NCI-H187 treated with DMSO at 0.1 percent for 48 hours (cell line): ENCODE data around the gene CCNDBP1.
"Not testable (repeated sequence)": the region's sequence is repeated elsewhere in the genome, so short reads cannot be mapped to it uniquely, and the experiment has no call there.

ENCODE experiments used
- DNase-seq: peaks from one replicate; lab custom pipeline; 2025; lab: John Stamatoyannopoulos, UW

CCNDBP1 gene

GRCh38 chr15:43194795-43195194 is 9.6 kb downstream of the CCNDBP1 start:
- no peak for DNase-seq

- DNase-seq = no peak
Measured at GRCh38 chr15:43196760-43197548, 11.8 kb downstream of the CCNDBP1 start.

- DNase-seq = not testable (repeated sequence)
Measured at GRCh38 chr15:43197773-43198172, 12.6 kb downstream of the CCNDBP1 start.

GRCh38 chr15:43198556-43198955 is 13.4 kb downstream of the CCNDBP1 start:
- not testable (repeated sequence) for DNase-seq

GRCh38 chr15:43198992-43199391 is 13.8 kb downstream of the CCNDBP1 start:
- no peak for DNase-seq

- DNase-seq = no peak
Measured at GRCh38 chr15:43199945-43200488, 14.8 kb downstream of the CCNDBP1 start.

- no peak for DNase-seq
Measured at GRCh38 chr15:43204016-43204901, 19.1 kb downstream of the CCNDBP1 start.

- DNase-seq = no peak
Measured at GRCh38 chr15:43206054-43206453, 20.9 kb downstream of the CCNDBP1 start.

GRCh38 chr15:43207024-43207423 is 21.8 kb downstream of the CCNDBP1 start:
- DNase-seq = no peak

- no peak for DNase-seq
Measured at GRCh38 chr15:43208052-43209002, 23.1 kb downstream of the CCNDBP1 start.

- no peak for DNase-seq
Measured at GRCh38 chr15:43209059-43209824, 24.0 kb downstream of the CCNDBP1 start.

- no peak for DNase-seq
Measured at GRCh38 chr15:43210172-43210745, 25.1 kb downstream of the CCNDBP1 start.

- no peak for DNase-seq
Measured at GRCh38 chr15:43210807-43211206, 25.6 kb downstream of the CCNDBP1 start.

GRCh38 chr15:43211224-43211735 is 26.1 kb downstream of the CCNDBP1 start:
- DNase-seq = no peak

- DNase-seq = no peak
Measured at GRCh38 chr15:43212299-43212698, 27.1 kb downstream of the CCNDBP1 start.

GRCh38 chr15:43212951-43213350 is 27.7 kb downstream of the CCNDBP1 start:
- DNase-seq = no peak

- no peak for DNase-seq
Measured at GRCh38 chr15:43213466-43213865, 28.3 kb downstream of the CCNDBP1 start.

GRCh38 chr15:43214169-43214568 is 29.0 kb downstream of the CCNDBP1 start:
- DNase-seq = no peak

- DNase-seq = no peak
Measured at GRCh38 chr15:43214592-43215295, 29.5 kb downstream of the CCNDBP1 start.

GRCh38 chr15:43215961-43216360 is 30.8 kb downstream of the CCNDBP1 start:
- DNase-seq = no peak
